Adrenal gland (tissue), 5 donors: ENCODE data around the gene TRABD2A.

Source experiments
- CTCF ChIP-seq, 6 experiments: fragments of 450-650 bp in 4 of 6; fragments of 200-600 bp in 2 of 6; sonication (generic) in 1 of 6; IDR thresholded peaks; 1 replicate in 5 of 6; 2 replicates in 1 of 6; pipeline versions ENCODE4 v1.5.1 to v1.8.0; 2016 to 2021; ENCODE audit warnings: antibody characterized with exemption in 6 of 6, mild to moderate bottlenecking in 2 of 6, moderate library complexity in 1 of 6
- POLR2A ChIP-seq, 2 donors: fragments of 450-650 bp; IDR thresholded peaks; one replicate each; pipeline ENCODE4 v1.6.1; 2017; ENCODE audit warnings: antibody characterized with exemption in 2 of 2, mild to moderate bottlenecking in 2 of 2, moderate library complexity in 1 of 2
- donor health status: DM: no; HTN: no; CAD: no.

GRCh38 chr2:84899304-84900204 lies 18.7 kb upstream of the TRABD2A start:
- TF ChIP-seq CTCF (IDR thresholded peaks at IDR 0.05) (no peak), POLR2A (IDR thresholded peaks at IDR 0.05) (no peak)
